DOHH2 (cell line): ENCODE results near the gene HIBCH.

Source experiments
- CTCF ChIP-seq: fragments of 200-600 bp; sonication (generic); IDR thresholded peaks from one replicate; pipeline ENCODE4 v1.5.1; 2014; ENCODE audit warnings: antibody characterized with exemption, mild to moderate bottlenecking, low read depth, low read length; ENCODE audit not compliant: poor library complexity, severe bottlenecking
- EZH2phosphoT487 ChIP-seq: fragments of 200-600 bp; sonication (generic); IDR thresholded peaks from 2 replicates; pipeline ENCODE4 v1.6.1; 2017; ENCODE audit warnings: borderline replicate concordance, mild to moderate bottlenecking, antibody characterized with exemption, low read length, moderate library complexity, mixed read lengths

GRCh38 chr2:190352668-190353536 is 33.3 kb upstream of the HIBCH start:
- TF ChIP-seq CTCF = no peak
- no peak for TF ChIP-seq EZH2phosphoT487
